Panc1 (cell line): ENCODE results near the gene ZNF32.

Experiments used
- CTCF ChIP-seq: fragments of 450-650 bp; IDR thresholded peaks from 2 replicates; pipeline ENCODE4 v1.5.1; 2017; ENCODE audit warnings: mild to moderate bottlenecking
- POLR2AphosphoS5 ChIP-seq: IDR thresholded peaks from 2 replicates; pipeline ENCODE4 v1.6.1; 2012; ENCODE audit warnings: mild to moderate bottlenecking, low read depth, low read length, moderate library complexity
- SIN3A ChIP-seq: IDR thresholded peaks from 2 replicates; pipeline ENCODE4 v1.6.1; 2012; ENCODE audit warnings: low read depth, mild to moderate bottlenecking, low read length, moderate library complexity, borderline replicate concordance; ENCODE audit not compliant: insufficient read depth

- TF ChIP-seq CTCF (no peak), POLR2AphosphoS5 (no peak), SIN3A (no peak)
Measured at GRCh38 chr10:43698156-43698555, 49.5 kb upstream of the ZNF32 start.
